NAMALWA (cell line): Measurements from ENCODE around the gene TBX5.

Experiments
- DNase-seq: peaks from one replicate; pipeline ENCODE4 v3.0.0-alpha.2; 2015; ENCODE audit warnings: low spot score

The TBX5 gene

GRCh38 chr12:114405519-114406271 is at the start of gene TBX5:
Gene TBX5, minus strand, starts transcription at chr12:114406144. Its CDS starts 2,246 bp downstream, at chr12:114403898.
- DNase-seq, result no peak

DNA sequence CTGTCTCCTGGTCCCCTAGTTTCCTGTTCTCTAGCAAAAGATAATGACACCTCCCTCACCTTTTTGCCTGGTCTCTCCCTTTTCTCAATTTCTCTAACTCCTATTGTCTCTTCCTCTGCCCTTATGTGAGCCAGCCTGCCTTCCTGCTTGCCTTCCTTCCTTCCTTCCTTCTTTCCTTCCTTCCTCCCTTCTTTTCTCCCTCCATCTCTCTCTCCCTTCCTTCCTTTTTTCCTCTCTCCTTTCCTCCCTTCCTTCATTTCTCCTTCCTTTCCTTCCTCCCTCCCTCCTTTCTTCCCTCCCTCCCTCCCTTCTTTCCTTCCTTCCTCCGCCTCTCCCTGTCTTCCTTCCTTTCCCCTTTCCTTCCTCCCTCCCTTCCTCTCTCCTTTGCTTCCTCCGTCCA is 45.7 kb upstream of the TBX5 start:
- no peak for DNase-seq

- no peak for DNase-seq
These were observed 44.8 kb upstream of the TBX5 start for GRCh38 chr12:114450515-114451300.

DNA sequence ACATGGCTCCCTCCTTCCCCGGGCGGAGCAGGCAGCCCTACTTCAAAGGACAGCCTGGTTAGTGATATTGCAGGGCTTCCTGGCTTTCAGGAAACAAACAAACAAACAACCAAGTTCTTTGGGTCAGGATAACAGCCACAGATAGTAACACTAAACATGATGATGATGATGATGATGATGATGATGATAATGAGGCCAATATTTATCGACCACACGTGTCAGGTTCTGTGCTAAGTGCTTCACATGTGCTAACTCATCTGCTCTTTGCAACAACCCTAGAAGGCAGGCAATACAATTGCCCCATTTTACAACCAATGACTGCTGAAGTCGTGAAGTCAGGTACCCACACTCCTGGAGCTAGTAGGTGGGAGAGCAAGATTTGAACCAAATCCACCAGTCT is 44.1 kb upstream of the TBX5 start:
- DNase-seq, result no peak

DNA sequence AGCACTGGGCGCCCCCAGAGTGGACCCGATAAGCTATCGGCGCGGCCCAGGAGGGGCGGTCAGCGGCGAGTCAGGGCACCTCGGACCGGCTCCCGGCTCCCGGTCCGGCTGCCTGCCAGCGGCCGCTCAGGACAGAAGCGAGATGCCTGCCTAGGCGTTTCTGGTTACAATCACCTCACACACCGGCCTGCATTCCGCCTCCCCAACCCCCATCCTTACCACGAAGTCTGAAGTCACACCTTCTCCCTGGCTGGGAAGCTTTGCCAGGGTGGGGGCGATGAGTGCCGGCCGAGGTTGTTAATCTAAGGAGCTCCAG is 42.6 kb upstream of the TBX5 start:
- DNase-seq, result no peak

GRCh38 chr12:114447799-114448617 is 42.1 kb upstream of the TBX5 start:
- DNase-seq, result no peak

DNA sequence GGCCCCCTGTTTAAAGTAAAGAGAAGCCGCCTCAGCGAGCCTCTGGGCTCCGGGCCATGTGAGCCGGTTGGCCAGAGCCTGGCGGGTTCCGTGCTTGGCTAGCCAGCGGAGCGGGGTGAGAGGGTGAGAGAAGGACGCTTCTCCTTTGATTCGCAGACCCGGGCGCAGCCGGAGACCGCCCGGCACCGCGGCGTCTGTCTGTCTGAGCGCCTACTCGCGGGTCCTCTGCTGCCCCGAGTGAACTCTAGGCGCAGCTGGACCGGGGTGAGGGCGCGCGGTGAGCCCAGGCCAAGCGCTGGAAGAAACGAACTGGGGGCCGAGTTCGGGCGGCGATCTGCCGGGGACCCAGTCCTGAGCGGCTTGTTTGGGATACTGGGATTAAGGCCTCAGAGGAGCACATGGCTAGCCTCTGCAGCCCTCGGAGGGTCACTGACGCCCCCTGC is 41.4 kb upstream of the TBX5 start:
- no peak for DNase-seq

DNA sequence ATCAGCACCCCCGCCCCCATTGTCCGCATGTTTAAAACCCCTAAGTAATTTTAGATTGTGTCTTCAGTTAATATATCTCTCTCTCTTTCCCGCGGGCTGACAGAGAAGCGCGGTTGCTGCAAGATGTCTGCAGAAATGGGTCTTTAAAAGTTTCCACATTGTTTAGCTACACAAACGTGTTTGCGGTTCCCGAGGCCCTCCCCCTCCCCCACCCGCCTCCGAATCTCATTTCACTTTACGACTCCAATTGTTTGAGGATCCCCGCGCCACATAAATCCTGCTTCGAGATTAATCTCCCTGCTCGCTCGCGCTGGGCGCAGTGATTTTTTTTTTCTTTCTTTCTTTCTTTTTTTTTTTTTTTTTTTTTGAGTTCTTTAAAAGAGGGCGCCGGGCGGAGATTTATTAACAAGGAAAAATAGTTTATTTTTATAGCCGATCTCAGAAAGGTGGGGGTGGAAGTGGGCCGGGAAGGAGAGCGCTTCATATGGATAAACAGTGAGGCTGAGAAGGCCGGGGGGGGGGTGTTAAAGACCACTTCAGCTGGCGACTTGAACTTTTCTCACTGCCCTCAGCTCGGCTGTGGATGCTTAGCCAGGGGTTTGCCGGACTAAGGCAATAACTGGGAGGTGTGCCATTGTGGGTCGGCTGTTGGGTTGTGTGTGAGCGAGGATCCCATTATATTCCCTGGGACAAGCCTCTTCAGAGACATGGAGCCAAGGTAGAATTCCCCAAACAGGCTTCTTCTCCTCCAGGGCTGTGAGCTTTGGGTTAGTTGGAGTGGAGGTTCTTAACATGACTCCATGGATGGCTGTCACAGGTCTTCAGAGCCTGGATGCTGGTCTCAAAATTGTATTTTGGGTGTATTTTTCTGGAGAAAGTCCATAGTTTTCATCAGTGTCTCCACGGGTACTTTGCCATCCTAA is 39.7 kb upstream of the TBX5 start:
- no peak for DNase-seq

DNA sequence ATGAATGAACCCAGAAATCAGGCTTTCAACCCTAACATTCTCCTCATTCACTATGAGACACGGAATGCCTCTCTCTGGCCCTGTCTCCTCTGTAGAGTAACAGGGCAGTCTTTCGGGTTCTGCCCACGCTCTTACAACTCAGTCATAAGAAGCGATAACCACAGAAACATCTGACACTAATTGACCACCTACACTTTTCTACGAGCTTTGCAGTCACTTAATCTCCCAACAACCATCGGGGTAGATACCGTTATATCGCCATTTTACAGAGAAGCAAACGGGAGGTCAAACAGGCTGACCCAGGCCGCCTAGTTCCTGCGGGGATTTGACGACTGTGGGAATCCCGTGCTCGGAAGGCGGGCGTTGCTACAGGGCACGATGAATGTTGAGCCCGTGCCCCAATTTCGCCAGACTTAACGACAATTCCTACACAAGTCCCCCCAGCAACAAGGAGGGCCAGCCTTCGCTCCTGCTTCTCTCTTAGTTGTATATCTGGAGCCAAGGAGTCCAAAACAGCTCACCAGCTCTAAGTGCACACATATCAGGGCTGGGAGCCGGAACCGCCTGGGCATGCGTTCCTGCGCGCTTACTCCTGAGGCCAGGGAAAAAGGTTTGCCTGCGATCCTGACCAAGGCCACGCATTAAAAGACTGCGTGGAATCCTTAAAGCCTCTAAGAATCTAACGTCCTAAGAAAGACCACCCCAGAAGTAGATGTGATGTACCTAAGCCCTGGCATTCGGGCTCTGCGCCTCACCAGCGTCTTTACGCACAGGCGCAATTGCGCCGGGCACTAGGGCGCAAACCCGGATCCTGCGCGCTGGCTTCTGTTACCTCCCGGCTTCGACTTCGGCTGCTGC is 38.7 kb upstream of the TBX5 start:
- DNase-seq, result no peak

- DNase-seq, result no peak
These were observed 37.9 kb upstream of the TBX5 start for GRCh38 chr12:114443607-114444421.

DNA sequence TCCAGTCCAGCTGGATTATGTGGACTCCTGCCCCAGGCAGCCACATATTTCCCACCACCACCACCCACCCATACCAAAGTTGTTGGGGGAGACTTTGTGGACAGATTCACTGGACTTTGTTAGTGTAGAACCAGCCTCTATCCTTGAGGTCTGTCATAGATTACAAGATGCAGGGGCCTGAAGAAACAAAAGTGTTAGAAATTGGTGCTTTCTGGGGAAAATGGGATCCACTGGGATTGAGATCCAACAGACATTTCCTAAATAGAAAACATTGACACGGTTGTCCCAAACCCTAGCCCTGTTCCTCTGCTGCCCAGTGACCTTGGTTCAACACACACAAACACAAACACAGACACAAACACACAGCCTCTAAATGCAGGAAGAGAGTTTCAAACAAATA is 36.6 kb upstream of the TBX5 start:
- DNase-seq, result no peak

DNA sequence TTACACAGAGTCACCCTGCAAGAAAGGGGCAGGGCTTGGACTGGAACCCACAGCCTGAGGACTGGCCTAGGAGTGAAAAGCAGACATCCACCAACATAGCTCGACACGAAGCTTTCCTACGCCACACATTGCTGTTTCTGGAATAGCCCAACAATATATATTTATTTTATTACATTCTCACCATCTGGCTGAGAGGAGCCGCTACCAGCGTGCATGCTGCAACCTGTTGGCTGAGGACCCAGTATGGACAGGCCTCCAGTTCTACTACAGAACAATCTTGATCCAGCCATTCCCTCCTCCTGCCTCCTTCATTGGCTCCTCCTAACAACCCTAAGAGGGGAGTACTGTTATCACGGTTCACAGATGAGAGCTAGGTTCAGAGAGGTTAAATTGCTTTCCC is 35.6 kb upstream of the TBX5 start:
- no peak for DNase-seq

DNA sequence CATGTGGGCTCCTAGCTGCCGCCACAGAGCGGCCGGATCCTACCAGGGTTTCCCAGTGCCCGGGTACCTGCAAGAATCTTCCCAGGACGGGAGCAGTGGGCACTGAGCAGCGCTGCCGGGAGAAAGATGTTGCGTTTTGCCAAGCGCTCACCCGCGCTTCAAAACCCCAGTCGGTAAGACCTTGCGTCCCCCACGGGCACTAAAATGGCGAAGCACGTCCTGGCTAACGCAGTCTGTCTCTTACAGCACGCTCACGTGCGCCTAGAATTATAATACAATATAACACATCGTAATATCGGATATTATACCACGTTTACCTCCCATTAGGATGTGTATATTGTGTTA is 35.1 kb upstream of the TBX5 start:
- DNase-seq, result no peak

GRCh38 chr12:114440270-114441038 is 34.5 kb upstream of the TBX5 start:
- DNase-seq, result no peak

DNA sequence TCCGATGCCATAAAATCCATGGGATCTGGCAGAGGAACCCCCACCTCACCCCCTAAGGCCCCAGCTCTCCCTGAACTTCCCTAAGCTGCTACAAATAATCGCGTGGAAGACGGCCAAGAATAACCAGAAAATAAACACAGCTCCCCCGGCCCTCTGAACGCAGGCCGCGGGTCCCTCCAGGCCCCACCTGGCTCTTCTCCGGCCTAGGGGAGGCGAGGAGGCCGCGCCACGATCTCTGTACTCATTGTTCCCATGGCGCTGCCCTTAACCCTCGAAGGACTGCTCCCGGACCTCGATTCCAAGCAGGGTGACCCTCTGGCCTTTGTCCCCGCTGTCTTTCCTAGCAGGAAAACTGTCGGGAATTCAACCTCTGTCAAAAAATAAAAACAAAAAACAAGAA is 33.9 kb upstream of the TBX5 start:
- DNase-seq, result no peak

GRCh38 chr12:114439261-114439683 is 33.3 kb upstream of the TBX5 start:
- no peak for DNase-seq

DNA sequence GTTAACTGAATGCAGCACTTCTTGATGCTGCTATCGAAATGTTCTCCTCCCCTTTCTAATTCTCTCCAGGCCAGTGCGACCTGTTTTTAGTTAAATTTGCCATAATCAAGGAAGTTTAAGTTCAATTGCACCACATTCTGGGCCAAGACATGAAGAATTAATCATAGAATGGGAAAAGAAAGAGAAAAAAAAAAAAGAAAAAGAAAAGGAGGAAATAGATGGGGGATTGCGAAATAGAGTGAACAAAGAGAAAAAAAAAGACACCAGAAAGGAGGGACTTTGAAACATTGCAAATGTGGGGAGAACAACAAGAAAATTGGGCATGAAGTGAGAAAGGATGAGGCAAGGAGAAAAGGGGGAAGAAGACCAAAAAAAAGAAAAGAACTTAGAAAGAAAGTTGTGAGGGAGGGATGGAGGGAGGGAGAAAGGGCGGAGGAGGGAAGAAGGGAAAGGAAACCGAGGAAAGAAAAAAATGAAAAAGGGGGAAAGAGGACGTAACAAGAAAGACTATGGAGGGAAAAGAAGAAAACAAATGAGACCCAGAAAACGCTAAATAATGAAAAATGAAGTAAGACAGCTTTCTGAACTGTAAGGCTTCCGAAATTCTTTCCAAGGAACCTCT is 32.8 kb upstream of the TBX5 start:
- DNase-seq, result no peak

- no peak for DNase-seq
These were observed 28.4 kb upstream of the TBX5 start for GRCh38 chr12:114434341-114434740.

GRCh38 chr12:114431902-114432301 is 26.0 kb upstream of the TBX5 start:
- no peak for DNase-seq
